NAMALWA (cell line): ENCODE data around the gene CABP7.
"Not testable (repeated sequence)": the region's sequence is repeated elsewhere in the genome, so short reads cannot be mapped to it uniquely, and the experiment has no call there.

Source experiments
- DNase-seq: peaks from one replicate; pipeline ENCODE4 v3.0.0-alpha.2; 2015; ENCODE audit warnings: low spot score

CABP7 gene

DNA sequence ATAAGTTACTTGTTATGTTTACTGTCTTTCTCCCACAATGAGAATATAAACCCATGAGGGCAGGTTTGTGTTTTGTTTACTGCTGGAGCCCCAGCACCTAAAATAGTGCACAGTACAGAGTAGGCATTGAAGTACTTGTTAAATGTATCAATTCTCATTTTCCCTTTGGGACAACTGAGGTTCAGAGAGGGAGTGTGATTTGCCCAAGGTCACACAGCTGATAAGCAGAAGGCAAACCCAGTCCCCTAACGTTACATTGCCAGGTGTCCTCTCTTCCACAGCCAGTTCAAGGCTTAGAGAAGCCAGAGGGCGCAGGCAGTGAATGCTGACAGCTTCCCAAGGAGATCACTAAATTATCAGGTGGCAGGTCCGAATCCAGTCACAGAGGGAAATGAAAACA lies 30.2 kb downstream of the CABP7 start:
- DNase-seq, result no peak

DNA sequence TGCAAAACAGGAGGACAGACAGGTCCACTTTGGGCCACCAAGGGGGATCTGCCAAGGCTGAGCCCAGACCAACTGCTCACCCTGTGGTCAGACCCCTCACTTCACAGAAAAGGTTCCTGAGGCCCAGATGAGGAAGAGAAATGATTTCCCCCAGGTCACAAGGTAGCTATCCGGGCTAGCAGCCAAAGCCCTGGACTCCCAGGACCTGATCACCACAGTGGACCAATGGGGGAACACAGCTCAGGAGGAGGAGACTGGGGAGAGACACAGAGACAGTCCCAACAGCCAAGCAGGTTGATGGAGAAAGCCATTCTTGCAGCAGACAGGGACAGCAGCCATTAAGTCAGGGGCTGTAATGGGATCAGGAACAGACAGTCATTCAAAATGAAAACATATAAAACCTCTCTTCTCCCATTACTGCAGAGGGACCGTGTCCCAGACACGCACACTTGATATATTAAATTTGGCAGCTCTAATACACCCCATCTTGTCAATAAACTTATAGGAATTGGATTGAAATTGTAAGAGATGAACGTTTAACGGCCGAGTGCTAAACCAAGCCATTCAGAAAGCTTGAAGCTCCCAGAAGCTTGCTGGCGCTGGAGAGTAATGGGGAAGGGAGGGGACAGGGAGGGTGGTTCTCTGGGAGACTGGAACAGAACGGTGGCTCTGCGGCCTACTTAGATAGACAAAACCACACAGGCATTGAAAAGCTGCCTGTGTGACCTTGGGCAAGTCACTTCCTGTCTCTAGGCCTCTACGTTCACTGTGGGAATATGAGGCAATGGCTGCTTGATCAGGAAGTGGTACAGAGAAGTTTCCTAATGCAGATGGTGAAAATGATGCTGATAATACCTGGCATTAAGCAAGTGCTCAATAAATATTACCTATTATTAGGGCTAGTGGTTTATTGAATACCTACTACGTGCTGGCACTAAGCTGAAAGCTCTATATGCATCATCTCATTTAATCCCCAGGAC lies 31.0 kb downstream of the CABP7 start:
- no peak for DNase-seq

DNA sequence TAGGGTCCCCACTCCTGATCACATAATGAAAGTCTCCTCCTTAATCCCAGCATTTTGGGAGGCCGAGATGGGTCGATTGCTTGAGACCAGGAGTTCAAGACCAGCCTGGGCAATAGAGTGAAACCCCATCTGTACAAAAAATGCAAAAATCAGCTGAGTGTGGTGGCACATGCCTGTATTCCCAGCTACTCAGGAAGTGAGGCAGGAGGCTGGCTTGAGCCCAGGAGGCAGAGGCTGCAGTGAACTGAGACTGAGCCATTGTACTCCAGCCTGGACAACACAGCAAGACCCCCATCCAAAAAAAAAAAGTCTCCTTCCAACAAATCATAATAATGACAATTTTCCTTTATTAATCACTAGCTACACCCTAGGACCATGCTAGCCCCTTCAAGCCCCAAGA lies 31.9 kb downstream of the CABP7 start:
- DNase-seq, result no peak

DNA sequence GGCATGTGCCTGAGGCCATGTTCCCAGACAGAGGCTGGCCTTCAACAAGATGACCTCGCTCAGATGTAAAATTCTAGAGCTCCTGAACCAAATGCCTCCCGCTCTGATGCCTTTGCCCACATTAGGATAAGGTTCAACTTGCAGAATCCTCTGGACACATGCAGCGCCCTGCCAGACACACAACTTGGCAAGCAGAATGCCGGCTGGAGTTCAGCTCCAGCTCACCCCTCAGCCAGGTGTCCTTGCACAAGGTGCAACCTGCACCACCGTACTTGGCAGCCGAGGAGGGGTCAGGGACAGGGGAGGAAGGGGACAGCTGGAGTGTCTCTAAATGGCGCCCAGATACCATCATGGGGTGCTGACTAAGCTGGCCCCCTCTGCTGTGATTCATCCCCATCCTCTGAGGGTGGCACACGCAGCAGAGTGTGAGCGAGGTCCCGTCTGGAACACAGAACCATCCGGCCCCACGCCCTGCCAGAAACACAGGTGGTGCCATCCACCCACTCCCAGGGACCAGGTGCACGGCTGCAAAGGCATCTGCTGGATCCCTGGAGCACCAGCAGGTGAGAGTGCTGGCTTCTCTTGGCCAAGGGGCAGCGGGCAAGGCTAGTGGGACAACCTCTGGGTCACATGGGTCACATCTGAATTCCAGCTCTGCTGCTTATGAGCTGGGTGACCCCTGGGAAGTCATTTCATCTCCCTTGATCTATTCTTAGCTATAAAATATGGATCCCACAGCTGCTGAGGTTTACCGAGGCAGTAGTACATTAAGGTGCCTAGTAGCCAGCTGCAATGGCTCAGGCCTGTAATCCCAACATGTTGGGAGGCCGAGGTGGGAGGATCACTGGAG lies 34.2 kb downstream of the CABP7 start:
- DNase-seq, result no peak

DNA sequence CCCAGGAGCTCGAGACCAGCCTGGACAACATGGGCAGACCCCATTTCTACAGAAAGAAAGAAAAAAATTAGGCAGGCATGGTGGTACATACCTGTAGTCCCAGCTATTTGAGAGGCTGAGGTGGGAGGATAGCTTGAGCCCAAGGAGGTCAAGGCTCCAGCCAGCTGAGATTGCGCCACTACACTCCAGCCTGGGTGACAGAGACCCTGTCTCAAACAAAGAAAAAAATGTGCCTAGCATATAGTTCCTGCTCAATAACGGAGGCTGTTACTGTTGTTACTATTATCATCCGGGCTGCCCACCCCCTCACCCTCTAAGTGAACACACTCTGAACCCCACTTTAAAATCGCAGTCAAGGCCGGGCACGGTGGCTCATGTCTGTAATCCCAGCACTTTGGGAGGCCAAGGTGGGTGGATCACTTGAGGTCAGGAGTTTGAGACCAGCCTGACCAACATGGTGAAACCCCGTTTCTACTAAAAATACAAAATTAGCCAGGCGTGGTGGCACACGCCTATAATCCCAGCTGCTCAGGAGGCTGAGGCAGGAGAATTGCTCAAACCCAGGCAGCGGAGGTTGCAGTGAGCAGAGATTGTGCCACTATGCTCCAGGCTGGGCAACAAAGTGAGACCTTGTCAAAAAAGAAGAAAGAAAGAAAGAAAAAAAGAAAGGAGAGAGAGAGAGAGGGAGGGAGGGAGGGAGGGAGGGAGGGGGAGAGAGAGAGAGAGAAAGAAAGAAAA lies 35.0 kb downstream of the CABP7 start:
- not testable (repeated sequence) for DNase-seq

DNA sequence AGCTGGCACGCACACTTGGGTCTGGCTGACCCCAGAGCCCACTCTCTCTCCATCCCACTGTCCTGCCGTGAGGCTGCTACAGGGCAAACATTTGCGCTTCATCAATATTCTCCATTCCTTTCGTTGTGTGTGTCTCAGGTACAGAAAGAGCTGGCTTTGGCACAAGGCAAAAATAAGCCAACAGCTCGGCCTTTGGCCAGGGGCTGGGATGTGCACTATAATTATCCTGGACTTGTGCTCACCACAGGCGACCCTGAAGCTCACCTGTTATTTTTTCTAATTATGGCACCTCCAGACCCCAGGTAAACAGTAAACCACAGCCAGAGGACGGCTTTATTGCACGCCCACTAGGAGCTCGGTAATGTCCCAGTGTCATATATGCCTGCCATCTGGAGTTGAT lies 36.1 kb downstream of the CABP7 start:
- DNase-seq, result no peak

DNA sequence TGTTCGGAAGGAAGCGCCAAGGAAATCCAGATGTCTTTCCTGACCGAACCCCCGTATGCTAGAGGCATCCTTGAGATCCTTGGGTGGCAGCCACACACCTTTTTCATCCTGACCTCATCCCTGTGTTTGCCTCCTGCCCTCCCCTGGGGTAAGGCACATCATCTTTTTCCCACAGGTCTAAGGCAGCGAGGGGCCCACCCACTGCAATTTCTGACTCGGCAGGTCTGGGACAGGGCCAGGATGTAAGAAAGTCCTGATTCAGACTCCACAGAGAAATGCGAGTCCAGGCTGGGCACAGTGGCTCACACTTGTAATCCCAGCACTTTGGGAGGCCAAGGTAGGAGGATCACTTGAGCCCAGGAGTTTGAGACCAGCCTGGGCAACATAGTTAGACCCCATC lies 36.5 kb downstream of the CABP7 start:
- no peak for DNase-seq

DNA sequence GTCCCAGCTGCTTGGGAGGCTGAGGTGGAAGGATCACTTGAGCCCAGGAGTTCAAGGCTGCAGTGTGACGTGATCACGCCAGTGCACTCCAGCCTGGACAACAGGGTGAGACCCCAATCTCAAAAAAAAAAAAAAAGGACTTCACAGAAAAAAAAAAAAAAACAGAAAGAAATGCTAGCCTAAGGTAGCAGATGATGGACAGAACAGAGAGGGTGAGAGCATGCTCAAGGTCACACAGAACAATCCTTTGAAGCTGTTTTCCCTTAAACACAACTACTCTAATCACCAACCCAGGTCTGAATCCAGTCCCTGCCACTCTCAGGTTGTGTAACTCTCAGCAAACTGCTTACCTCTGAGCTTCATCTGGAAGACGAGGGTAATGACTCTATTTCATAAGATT lies 37.3 kb downstream of the CABP7 start:
- DNase-seq, result no peak

DNA sequence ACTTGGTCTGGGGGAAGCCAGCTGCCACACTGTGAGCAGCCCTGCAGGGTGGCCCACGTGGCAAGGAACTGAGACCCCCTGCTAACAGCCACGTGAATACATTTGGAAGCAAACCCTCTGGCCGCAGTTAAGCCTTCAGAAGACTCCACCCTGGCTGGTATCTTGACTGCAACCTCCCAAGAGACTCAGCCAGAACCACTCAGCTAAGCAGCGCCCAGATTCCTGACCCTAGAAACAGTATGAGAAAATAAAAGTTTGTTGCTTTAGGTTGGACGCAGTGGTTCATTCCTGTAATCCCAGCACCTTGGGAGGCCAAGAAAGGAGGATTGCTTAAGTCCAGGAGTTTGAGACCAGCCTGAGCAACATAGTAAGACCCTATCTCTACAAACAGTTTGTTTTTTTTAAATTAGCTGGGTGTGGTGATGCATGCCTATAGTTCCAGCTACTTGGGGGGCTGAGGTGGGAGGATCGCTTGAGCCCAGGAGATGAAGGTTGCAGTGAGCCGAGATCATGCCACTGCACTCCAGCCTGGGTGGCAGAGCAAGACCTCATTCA lies 38.3 kb downstream of the CABP7 start:
- DNase-seq, result no peak

DNA sequence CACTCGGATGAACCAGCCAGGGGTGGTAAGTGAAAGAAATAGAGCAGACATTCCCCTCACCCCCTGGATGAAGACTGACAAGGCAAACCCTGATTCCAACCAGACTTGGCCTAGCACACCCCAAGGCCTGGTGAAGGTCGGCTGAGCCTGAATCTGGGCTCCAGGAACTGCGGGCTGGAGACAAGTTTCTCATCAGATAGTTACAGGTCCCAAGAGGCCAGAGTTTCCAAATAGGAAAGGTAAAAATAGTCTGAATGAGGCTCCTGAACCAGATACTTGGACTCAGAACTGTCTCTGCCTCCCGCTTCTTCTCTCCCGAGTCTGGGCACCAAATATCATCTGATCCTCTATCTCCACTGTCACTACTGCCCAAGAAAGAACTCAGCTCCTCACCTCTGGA lies 39.2 kb downstream of the CABP7 start:
- DNase-seq, result no peak

DNA sequence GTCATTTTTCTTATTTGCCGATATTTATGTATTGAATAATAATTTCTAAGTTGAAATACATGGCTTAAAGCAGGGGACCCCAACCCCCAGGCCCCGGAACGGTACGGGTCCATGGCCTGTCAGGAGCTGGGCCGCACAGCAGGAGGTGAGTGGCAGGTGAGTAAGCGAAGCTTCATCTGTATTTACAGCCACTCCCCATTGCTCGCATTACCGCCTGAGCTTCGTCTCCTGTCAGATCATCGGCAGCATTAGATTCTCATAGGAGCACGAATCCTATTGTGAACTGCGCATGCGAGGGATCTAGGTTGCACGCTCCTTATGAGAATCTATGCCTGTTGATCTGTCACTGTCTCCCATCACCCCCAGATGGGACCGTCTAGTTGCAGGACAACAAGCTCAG lies 42.5 kb downstream of the CABP7 start:
- no peak for DNase-seq

DNA sequence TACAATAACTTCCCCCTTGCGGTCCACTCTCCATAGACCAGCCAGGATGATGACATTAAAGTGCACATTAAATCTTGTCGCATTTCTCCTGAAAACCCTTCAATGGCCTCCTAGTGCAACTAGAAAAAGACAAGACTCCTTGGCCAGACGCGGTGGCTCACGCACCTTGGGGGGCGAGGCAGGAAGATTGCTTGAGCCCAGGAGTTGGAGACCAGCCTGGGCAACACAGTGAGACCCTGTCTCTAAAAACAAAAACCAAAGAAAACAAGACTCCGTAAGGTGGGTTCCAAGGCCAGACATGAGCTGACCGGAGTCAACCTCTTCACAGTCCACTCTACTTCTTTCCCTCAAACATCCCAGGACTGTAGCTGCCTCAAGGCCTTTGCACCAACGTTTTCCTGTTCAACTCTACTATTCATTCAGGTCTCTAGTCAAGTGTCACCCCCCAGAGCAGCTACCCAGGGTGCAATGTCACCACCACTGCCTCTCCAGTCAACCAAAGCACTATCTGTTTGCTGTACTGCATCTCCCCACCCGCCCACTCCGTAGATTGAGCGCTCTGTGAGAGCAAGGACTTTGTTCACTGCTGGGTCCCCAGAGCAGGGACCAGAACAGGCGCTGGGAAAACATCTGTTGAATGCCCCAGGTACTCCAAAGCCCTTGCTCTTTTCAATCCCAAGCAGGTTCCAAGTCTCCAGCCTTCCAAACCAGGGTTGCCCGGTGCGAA lies 46.3 kb downstream of the CABP7 start:
- DNase-seq, result peak; percentile 61

DNA sequence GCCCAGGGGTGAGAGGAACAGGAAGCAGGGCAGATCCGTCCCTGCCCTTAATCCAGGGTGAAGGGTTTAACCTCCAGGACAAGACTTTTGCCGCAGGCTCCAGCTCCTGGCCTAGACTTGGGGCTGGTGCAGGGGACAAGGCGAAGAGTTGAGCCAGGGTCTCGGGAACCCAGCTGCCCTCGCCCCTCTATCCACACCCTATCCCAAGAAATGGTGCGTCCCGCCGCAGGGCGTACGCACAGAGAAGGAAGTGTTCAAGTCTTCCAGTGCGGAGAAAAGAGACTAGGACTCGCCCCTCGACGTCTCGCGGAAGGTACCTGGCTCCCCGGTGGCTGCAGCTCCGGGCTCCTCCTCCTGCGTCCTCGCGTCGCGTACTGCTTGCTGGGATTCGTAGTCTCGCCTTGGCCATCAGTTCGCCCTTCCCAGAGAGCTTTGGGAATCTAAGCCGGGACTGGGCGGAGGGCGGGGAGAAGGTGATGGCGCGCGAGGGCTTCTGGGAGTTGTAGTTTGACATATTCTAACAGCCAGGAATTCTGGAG lies 46.9 kb downstream of the CABP7 start, which contains the start of gene ZMAT5:
TSS of gene ZMAT5 (minus strand) at position 376 of the 539 bp plus-strand sequence. CDS start 18,463 bp downstream, outside the sequence.
- peak; percentile 95 for DNase-seq

DNA sequence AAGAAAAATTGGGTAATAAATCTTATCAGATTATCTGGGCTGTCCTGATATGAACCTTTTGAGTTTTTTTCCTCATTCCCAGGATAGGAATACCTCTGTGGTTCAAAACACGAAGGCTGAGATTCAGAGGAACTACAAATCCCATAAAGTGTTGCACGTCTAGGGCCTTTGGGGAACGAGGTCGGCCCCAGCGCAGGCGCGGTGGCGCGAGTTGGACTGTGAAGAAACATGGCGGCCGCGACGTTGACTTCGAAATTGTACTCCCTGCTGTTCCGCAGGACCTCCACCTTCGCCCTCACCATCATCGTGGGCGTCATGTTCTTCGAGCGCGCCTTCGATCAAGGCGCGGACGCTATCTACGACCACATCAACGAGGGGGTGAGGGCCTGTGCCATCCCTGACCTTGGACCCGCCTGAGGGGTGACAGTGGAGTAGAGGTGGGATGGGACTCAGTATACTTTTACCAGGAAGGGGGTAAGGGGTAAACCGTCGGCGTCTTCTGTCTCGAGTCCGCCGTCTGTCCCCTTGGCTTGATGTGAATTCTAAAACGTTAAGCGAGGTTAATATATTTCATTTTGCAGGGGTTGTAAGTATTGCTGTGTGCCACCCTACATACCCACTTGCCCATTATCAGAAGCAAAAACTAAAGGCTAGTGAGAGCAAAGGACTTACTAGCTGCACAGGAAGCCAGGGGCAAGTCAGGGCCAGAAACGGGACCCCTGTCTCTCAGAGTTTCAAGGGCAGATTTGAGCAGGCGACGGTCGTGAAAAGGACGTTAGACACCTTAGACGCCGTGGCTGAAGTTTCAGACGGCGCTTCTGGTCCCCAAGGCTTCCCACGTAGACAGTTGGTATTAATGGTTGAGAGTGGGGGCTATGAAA lies 47.6 kb downstream of the CABP7 start, which contains the start of gene UQCR10:
TSS of gene UQCR10 (plus strand) at position 199 of the 881 bp plus-strand sequence. CDS start at position 229, 30 bp downstream.
- peak; percentile 93 for DNase-seq

DNA sequence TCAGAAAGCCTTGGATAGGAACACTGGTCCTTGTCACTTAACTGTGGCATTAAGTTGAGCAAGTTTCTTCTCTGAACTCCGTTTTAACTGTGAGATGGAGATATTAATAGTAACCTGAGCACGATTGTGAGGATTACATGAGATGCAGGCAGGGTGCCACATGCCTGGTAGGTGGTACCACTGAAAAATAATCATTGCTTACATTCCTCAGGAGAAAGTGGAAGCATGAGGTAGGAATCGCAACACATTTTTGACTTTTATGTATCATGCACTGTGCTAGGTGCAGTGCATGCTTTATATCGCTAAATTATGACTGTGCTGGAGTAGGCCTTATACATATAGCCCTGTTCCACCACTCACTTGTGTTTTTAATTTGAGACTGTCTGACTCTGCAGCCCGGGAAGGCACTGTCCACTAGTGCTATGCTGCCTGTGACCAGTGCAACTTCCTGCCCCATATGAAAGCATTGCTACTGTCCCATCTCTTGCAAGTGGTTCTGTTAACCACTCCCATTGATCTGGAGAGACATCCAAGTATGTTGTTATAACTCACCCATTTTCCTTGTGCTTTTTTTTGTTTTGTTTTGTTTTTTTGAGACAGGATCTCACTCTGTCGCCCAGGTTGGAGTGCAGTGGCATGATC lies 48.4 kb downstream of the CABP7 start:
- DNase-seq, result no peak

DNA sequence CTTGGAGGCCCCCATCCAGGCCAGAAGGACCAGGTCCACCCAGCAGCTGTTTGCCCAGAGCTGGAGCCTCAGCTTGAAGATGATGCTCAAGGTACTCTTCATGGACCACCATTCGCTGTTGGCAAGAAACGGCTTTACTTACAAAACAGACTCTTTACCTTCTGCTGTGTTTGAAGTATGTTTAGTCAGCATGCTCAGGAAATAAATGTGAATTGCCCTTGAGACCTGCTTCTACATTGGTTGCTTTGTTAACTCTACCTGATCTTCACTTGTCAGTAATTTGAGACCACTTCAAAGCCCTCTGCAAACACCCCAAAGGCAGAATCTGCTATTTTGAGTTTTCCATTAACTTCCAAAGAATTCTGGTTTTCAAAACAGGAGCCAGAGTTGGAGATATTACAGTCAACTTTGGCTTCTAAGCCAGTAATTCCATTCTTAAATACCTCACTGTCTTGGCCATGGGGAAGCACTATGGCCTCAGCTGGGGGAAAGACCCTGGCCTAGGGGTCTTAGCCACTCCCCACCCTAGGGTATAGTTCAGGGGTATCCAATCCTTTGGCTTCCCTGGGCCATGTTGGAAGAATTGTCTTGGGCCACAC lies 50.0 kb downstream of the CABP7 start:
- no peak for DNase-seq

DNA sequence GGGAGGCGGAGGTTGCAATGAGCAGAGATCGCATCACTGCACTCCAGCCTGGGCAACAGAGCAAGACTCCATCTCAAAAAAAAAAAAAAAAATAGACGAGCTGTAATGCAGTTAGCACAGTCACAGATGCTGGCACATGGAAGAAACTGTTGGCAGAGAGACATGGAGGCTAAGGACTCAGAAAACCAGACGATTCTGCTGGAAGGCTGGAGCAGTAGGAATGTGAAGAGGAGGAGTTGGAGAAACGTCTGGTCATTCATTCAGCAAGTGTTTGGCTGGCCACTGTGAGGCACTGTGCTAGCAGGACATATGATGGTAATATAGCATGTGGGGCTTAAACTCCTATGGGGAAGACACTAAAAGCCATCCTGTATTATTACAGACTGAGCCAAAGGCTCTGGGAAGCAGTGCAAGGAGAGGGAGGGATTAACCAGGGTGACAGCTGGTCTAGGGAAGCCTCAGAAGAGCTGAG lies 52.4 kb downstream of the CABP7 start:
- DNase-seq, result peak; percentile 13

DNA sequence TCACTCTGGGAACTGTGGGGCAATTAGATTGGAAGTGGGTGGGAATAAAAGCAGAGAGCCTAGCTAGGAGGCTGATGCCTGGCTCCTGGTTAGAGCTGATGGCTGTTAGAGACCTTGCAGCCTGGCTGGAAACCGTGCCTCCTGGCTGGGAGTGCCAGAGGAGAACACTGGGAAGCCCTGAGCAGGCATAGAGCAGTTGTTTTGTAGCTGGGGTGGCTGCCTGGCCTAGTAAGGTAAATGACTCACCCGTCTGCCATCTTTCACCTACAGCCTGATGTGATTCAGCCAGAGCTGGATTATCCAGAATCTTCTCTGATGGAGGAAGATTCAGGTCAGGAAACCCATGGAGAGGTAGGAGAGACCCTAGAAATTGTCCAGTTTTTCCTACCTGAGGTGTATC lies 53.4 kb downstream of the CABP7 start:
- DNase-seq, result no peak

DNA sequence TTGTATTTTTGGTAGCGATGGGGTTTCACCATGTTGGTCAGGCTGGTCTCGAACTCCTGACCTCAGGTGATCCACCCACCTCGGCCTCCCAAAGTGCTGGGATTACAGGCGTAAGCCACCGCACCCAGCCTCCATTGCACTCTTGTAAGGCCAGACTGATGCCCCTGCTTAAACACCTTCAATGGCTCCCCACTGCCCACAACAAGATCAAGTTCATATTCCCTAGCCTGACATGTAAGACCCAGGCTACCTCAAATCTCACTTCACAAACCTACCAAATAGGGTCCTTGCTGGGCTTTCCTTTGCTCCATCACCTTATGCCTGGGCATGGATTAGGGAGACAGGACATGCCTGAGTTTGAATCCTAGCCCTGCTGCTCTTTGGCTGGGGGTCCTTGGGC lies 60.4 kb downstream of the CABP7 start:
- DNase-seq, result no peak
